Activated CD4-positive, alpha-beta T cell treated with anti-CD3 and anti-CD28 coated beads, Interleukin-2, amount 10 ng/mL, durations not matched to agents 24 days and 14 days (primary cell): Measurements from ENCODE around the gene ZMYND8. TPM values are rescaled to one million over a fixed set of nuclear protein-coding genes. Genes with fewer than 3 reads are reported as not detected.
"Not testable (repeated sequence)": the region's sequence is repeated elsewhere in the genome, so short reads cannot be mapped to it uniquely, and the experiment has no call there.

Source experiments
- DNase-seq: peaks from one replicate; pipeline ENCODE4 v3.0.0; 2022
- H3K27ac Mint-ChIP-seq: one replicate; pipeline ENCODE4 v1.8.0; 2022; ENCODE audit warnings: mild to moderate bottlenecking, mixed read lengths
- H3K27me3 Mint-ChIP-seq: one replicate; pipeline ENCODE4 v1.8.0; 2022; ENCODE audit warnings: mixed read lengths
- H3K36me3 Mint-ChIP-seq: one replicate; pipeline ENCODE4 v1.8.0; 2022; ENCODE audit warnings: low read depth, mild to moderate bottlenecking, mixed read lengths
- H3K4me1 Mint-ChIP-seq: one replicate; pipeline ENCODE4 v1.8.0; 2021; ENCODE audit warnings: mixed read lengths
- H3K4me3 Mint-ChIP-seq: one replicate; pipeline ENCODE4 v1.8.0; 2022; ENCODE audit warnings: mild to moderate bottlenecking, moderate library complexity, mixed read lengths
- H3K9me3 Mint-ChIP-seq: one replicate; pipeline ENCODE4 v1.8.0; 2021; ENCODE audit warnings: mixed read lengths
- intact Hi-C: fragments of 100-400 bp; cut with micrococcal nuclease; formaldehyde crosslinking; loops from one replicate; pipeline ENCODE4 v1.15.1; 2023
- total RNA-seq: library from RNA; stranded (reverse); gene quantifications from 2 replicates; pipeline ENCODE4 v1.2.3, GENCODE V29; 2022

Gene ZMYND8
- total RNA-seq, 1 donor from 2014 or later, result 38.1 TPM

- Mint-ChIP-seq H3K4me3 (no peak overlapping the region), H3K27ac (no peak overlapping the region), H3K36me3 (peaks cover 51% of the 10 kb centered on the region), H3K27me3 (no peaks in the 10 kb centered on the region), H3K4me1 (peaks cover 17% of the 10 kb centered on the region), H3K9me3 (no peaks in the 10 kb centered on the region)
- intact Hi-C loops, result no loop called here
- no peak for DNase-seq
Measured at GRCh38 chr20:47257256-47257655, 99.2 kb downstream of the ZMYND8 start.

- intact Hi-C loops, result no loop called here
- no peaks in the 10 kb centered on the region for H3K9me3 Mint-ChIP-seq
- H3K27me3 Mint-ChIP-seq, result no peaks in the 10 kb centered on the region
- H3K4me3 Mint-ChIP-seq, result no peak overlapping the region
- no peak overlapping the region for H3K27ac Mint-ChIP-seq
- H3K36me3 Mint-ChIP-seq, result peaks cover 47% of the 10 kb centered on the region
- DNase-seq, result no peak
- peaks cover 17% of the 10 kb centered on the region for H3K4me1 Mint-ChIP-seq
Measured at GRCh38 chr20:47256668-47257236, 99.7 kb downstream of the ZMYND8 start.

- no peaks in the 10 kb centered on the region for H3K27me3 Mint-ChIP-seq
- H3K9me3 Mint-ChIP-seq, result no peaks in the 10 kb centered on the region
- no peak overlapping the region for H3K27ac Mint-ChIP-seq
- no peak overlapping the region for H3K4me3 Mint-ChIP-seq
- intact Hi-C loops, result no loop called here
- H3K4me1 Mint-ChIP-seq, result peaks cover 12% of the 10 kb centered on the region
- H3K36me3 Mint-ChIP-seq, result peaks cover 47% of the 10 kb centered on the region
- DNase-seq, result no peak
Measured at GRCh38 chr20:47253872-47254271, 102.6 kb downstream of the ZMYND8 start.

- Mint-ChIP-seq H3K27ac (no peak overlapping the region), H3K36me3 (peaks cover 51% of the 10 kb centered on the region), H3K27me3 (no peaks in the 10 kb centered on the region), H3K9me3 (no peaks in the 10 kb centered on the region), H3K4me3 (no peak overlapping the region), H3K4me1 (peaks cover 6% of the 10 kb centered on the region)
- DNase-seq, result no peak
- intact Hi-C loops, result no loop called here
Measured at GRCh38 chr20:47252879-47253307, 103.6 kb downstream of the ZMYND8 start.

GRCh38 chr20:47251154-47252020 lies 105.1 kb downstream of the ZMYND8 start:
- peaks cover 2% of the 10 kb centered on the region for H3K4me1 Mint-ChIP-seq
- H3K4me3 Mint-ChIP-seq, result no peak overlapping the region
- no peaks in the 10 kb centered on the region for H3K27me3 Mint-ChIP-seq
- H3K27ac Mint-ChIP-seq, result no peak overlapping the region
- DNase-seq, result no peak
- no peaks in the 10 kb centered on the region for H3K9me3 Mint-ChIP-seq
- H3K36me3 Mint-ChIP-seq, result peaks cover 54% of the 10 kb centered on the region
- intact Hi-C loops, result no loop called here

GRCh38 chr20:47250360-47250759 lies 106.1 kb downstream of the ZMYND8 start:
- H3K9me3 Mint-ChIP-seq, result no peaks in the 10 kb centered on the region
- H3K4me3 Mint-ChIP-seq, result no peak overlapping the region
- H3K27me3 Mint-ChIP-seq, result no peaks in the 10 kb centered on the region
- intact Hi-C loops, result no loop called here
- no peak for DNase-seq
- H3K4me1 Mint-ChIP-seq, result peaks cover 4% of the 10 kb centered on the region
- H3K36me3 Mint-ChIP-seq, result peaks cover 57% of the 10 kb centered on the region
- H3K27ac Mint-ChIP-seq, result peak overlapping the region; percentile 29

- Mint-ChIP-seq H3K27me3 (no peaks in the 10 kb centered on the region), H3K36me3 (peaks cover 57% of the 10 kb centered on the region), H3K27ac (no peak overlapping the region), H3K4me3 (no peak overlapping the region), H3K9me3 (no peaks in the 10 kb centered on the region), H3K4me1 (peaks cover 4% of the 10 kb centered on the region)
- intact Hi-C loops, result no loop called here
- no peak for DNase-seq
Measured at GRCh38 chr20:47249913-47250312, 106.6 kb downstream of the ZMYND8 start.

- no peaks in the 10 kb centered on the region for H3K9me3 Mint-ChIP-seq
- H3K36me3 Mint-ChIP-seq, result peaks cover 52% of the 10 kb centered on the region
- H3K4me1 Mint-ChIP-seq, result peaks cover 4% of the 10 kb centered on the region
- H3K27me3 Mint-ChIP-seq, result no peaks in the 10 kb centered on the region
- no peak for DNase-seq
- H3K27ac Mint-ChIP-seq, result peak overlapping the region; percentile 63
- no peak overlapping the region for H3K4me3 Mint-ChIP-seq
- intact Hi-C loops, result no loop called here
Measured at GRCh38 chr20:47248448-47248966, 108.0 kb downstream of the ZMYND8 start.

GRCh38 chr20:47247972-47248371 lies 108.5 kb downstream of the ZMYND8 start:
- H3K36me3 Mint-ChIP-seq, result peaks cover 50% of the 10 kb centered on the region
- intact Hi-C loops, result no loop called here

GRCh38 chr20:47246061-47246777 lies 110.3 kb downstream of the ZMYND8 start:
- no peak overlapping the region for H3K4me3 Mint-ChIP-seq
- H3K36me3 Mint-ChIP-seq, result peaks cover 47% of the 10 kb centered on the region
- no peaks in the 10 kb centered on the region for H3K9me3 Mint-ChIP-seq
- no peaks in the 10 kb centered on the region for H3K27me3 Mint-ChIP-seq
- no peak overlapping the region for H3K27ac Mint-ChIP-seq
- intact Hi-C loops, result no loop called here
- DNase-seq, result no peak
- H3K4me1 Mint-ChIP-seq, result peaks cover 4% of the 10 kb centered on the region

More at GRCh38 chr20:47247972-47248371, 108.5 kb downstream of the ZMYND8 start:
- DNase-seq, result no peak
- no peak overlapping the region for H3K4me3 Mint-ChIP-seq
- no peaks in the 10 kb centered on the region for H3K9me3 Mint-ChIP-seq
- no peak overlapping the region for H3K27ac Mint-ChIP-seq
- H3K4me1 Mint-ChIP-seq, result peaks cover 4% of the 10 kb centered on the region
- H3K27me3 Mint-ChIP-seq, result no peaks in the 10 kb centered on the region

GRCh38 chr20:47245166-47245565 lies 111.3 kb downstream of the ZMYND8 start:
- H3K4me1 Mint-ChIP-seq, H3K27ac Mint-ChIP-seq, DNase-seq, intact Hi-C loops, H3K27me3 Mint-ChIP-seq, H3K4me3 Mint-ChIP-seq, H3K9me3 Mint-ChIP-seq: not testable (repeated sequence)
- peaks cover 42% of the 10 kb centered on the region for H3K36me3 Mint-ChIP-seq

GRCh38 chr20:47244451-47244850 lies 112.0 kb downstream of the ZMYND8 start:
- Mint-ChIP-seq H3K9me3 (no peaks in the 10 kb centered on the region), H3K27ac (no peak overlapping the region), H3K36me3 (peaks cover 39% of the 10 kb centered on the region), H3K27me3 (no peaks in the 10 kb centered on the region), H3K4me1 (peaks cover 4% of the 10 kb centered on the region), H3K4me3 (no peak overlapping the region)
- no peak for DNase-seq
- intact Hi-C loops, result no loop called here

GRCh38 chr20:47243532-47244305 lies 112.8 kb downstream of the ZMYND8 start:
- Mint-ChIP-seq H3K36me3 (peaks cover 37% of the 10 kb centered on the region), H3K9me3 (no peaks in the 10 kb centered on the region), H3K4me3 (no peak overlapping the region), H3K27ac (peak overlapping the region; percentile 22), H3K27me3 (no peaks in the 10 kb centered on the region), H3K4me1 (peaks cover 2% of the 10 kb centered on the region)
- intact Hi-C loops, result no loop called here
- DNase-seq, result no peak
